ENCODE data around the gene CHD9.

The CHD9 gene

DNA sequence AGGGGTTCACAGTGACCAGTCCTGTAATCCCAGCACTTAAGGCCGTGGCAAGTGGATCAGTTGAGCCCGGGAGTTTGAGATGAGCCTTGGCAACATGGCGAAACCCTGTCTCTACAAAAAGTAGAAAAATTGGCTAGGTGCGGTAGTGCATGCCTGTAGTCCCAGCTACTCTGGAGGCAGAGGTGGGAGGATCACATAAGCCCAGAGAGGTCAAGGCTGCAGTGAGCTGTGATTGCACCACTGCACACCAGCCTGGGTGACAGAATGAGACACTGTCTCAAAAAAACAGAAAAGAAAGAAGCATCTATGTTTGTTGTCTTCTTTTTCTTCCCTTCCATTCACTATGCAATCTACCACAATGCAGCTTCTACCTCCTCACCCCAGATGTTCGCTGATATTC lies 227.5 kb downstream of the CHD9 start (continued):
- TF ChIP-seq, protein P1, sequence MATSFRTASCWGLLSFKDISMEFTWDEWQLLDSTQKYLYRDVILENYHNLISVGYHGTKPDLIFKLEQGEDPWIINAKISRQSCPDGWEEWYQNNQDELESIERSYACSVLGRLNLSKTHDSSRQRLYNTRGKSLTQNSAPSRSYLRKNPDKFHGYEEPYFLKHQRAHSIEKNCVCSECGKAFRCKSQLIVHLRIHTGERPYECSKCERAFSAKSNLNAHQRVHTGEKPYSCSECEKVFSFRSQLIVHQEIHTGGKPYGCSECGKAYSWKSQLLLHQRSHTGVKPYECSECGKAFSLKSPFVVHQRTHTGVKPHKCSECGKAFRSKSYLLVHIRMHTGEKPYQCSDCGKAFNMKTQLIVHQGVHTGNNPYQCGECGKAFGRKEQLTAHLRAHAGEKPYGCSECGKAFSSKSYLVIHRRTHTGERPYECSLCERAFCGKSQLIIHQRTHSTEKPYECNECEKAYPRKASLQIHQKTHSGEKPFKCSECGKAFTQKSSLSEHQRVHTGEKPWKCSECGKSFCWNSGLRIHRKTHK (tag by site-specific recombination; IDR thresholded peaks at IDR 0.05) = no peak
- TF ChIP-seq WT1 (tag by site-specific recombination; IDR thresholded peaks at IDR 0.05) = no peak
- no peak for TF ChIP-seq ZNF830 (tag by site-specific recombination; IDR thresholded peaks at IDR 0.05; ENCODE audit: low read depth)
- TF ChIP-seq, protein P2, sequence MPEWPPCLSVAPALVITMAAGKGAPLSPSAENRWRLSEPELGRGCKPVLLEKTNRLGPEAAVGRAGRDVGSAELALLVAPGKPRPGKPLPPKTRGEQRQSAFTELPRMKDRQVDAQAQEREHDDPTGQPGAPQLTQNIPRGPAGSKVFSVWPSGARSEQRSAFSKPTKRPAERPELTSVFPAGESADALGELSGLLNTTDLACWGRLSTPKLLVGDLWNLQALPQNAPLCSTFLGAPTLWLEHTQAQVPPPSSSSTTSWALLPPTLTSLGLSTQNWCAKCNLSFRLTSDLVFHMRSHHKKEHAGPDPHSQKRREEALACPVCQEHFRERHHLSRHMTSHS (tag by site-specific recombination; IDR thresholded peaks at IDR 0.05) = no peak
- no peak for TF ChIP-seq ZNF626 (tag by site-specific recombination; IDR thresholded peaks at IDR 0.05)
- TF ChIP-seq, protein P3, sequence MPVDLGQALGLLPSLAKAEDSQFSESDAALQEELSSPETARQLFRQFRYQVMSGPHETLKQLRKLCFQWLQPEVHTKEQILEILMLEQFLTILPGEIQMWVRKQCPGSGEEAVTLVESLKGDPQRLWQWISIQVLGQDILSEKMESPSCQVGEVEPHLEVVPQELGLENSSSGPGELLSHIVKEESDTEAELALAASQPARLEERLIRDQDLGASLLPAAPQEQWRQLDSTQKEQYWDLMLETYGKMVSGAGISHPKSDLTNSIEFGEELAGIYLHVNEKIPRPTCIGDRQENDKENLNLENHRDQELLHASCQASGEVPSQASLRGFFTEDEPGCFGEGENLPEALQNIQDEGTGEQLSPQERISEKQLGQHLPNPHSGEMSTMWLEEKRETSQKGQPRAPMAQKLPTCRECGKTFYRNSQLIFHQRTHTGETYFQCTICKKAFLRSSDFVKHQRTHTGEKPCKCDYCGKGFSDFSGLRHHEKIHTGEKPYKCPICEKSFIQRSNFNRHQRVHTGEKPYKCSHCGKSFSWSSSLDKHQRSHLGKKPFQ (tag by site-specific recombination; IDR thresholded peaks at IDR 0.05) = no peak
- no peak for TF ChIP-seq ZNF133 (tag by site-specific recombination; IDR thresholded peaks at IDR 0.05)
- TF ChIP-seq ZNF843 (tag by site-specific recombination; IDR thresholded peaks at IDR 0.05) = no peak
- TF ChIP-seq, protein P4, sequence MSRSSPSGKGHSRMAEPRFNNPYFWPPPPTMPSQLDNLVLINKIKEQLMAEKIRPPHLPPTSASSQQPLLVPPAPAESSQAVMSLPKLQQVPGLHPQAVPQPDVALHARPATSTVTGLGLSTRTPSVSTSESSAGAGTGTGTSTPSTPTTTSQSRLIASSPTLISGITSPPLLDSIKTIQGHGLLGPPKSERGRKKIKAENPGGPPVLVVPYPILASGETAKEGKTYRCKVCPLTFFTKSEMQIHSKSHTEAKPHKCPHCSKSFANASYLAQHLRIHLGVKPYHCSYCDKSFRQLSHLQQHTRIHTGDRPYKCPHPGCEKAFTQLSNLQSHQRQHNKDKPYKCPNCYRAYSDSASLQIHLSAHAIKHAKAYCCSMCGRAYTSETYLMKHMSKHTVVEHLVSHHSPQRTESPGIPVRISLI (tag by site-specific recombination; IDR thresholded peaks at IDR 0.05) = no peak
- TF ChIP-seq ZNF16 (tag by site-specific recombination; IDR thresholded peaks at IDR 0.05; ENCODE audit: low read depth) = no peak
- TF ChIP-seq, protein P5, sequence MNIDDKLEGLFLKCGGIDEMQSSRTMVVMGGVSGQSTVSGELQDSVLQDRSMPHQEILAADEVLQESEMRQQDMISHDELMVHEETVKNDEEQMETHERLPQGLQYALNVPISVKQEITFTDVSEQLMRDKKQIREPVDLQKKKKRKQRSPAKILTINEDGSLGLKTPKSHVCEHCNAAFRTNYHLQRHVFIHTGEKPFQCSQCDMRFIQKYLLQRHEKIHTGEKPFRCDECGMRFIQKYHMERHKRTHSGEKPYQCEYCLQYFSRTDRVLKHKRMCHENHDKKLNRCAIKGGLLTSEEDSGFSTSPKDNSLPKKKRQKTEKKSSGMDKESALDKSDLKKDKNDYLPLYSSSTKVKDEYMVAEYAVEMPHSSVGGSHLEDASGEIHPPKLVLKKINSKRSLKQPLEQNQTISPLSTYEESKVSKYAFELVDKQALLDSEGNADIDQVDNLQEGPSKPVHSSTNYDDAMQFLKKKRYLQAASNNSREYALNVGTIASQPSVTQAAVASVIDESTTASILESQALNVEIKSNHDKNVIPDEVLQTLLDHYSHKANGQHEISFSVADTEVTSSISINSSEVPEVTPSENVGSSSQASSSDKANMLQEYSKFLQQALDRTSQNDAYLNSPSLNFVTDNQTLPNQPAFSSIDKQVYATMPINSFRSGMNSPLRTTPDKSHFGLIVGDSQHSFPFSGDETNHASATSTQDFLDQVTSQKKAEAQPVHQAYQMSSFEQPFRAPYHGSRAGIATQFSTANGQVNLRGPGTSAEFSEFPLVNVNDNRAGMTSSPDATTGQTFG (tag by site-specific recombination; IDR thresholded peaks at IDR 0.05; ENCODE audit: borderline replicate concordance) = no peak

DNA sequence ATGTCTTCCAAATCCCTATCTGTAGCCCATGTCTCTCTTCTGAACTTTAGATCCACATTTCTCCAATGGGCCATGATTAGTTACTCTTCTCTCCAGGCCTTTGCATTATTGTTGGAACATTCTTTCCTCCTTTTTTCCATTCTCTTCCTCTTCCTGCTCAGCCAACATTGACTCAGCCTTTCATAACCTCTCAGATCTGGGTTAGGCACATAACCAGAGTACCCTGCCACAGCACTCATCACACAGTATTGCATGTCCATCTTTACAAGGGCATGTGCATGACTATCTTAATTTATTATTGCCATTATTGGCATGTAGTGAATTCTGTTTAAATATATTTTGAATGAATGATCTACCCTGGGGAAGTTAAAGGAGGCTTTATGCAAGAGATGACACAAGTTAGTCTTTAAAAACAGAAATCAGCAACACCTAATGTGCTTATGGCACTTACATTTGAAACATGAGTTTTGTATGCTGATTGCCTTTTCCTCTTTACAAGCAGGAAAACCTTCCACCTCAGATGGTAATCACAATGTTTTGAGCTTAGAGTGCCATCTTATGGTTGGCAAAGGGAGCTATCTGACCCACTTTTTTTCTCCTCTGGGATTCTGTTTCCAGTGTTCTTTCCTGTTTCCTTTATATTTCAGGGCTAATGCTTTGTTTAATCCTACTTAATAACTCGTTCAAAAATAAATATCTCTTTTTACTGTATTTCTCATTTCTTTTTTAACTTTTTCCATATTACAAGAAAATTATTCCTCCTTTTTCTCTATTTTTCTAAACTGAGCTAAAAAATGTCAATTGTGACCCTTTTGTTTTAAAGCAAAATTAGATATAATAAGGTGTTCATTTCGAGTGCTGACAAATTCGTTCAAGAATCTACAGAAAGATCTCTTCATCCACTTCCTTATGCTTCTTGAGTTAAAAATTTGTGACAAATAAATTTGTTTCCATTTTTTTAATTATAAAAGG lies 228.5 kb downstream of the CHD9 start:
- H3K4me3 ChIP-seq (ENCODE audit: low read depth, low read length) = no peak overlapping the region
- POLR2A ChIA-PET = interaction anchor here (1.6 kb wide), 1 partner anchor 228 kb away, joined by 4 read pairs; the partner anchor contains the start of gene CHD9
- H3K4me1 ChIP-seq (ENCODE audit: control insufficient read depth, insufficient read depth, low read length) = no peaks in the 10 kb centered on the region
- H3K36me3 ChIP-seq (ENCODE audit: control insufficient read depth in 2 of 2, insufficient read depth in 1 of 2, low read length in 2 of 2) = peaks cover 16 to 62% of the 10 kb centered on the region in 2 experiments
- CTCF ChIA-PET = interaction anchor here (0.6 to 2.1 kb wide), 11 partner anchors 9 to 1881 kb away, joined by 3 to 7 read pairs (median 4); partner anchors contain the start of genes CHD9 and CHD9NB
- H3K27ac ChIP-seq (ENCODE audit: extremely low read depth, low read depth, low read length) = no peak overlapping the region
- no peaks in the 10 kb centered on the region for H3K9me3 ChIP-seq (ENCODE audit: control insufficient read depth, insufficient read depth, low read depth, low read length)
- TF ChIP-seq ZNF677 (tag by site-specific recombination; IDR thresholded peaks at IDR 0.05) (no peak), PRDM1 (tag by site-specific recombination; IDR thresholded peaks at IDR 0.05) (0 out of 2 replicates have a peak, but pooled peaks have one; percentile 12), ZNF660 (tag by site-specific recombination; IDR thresholded peaks at IDR 0.05) (0 out of 2 replicates have a peak, but pooled peaks have one; percentile 33), ZNF211 (tag by site-specific recombination; IDR thresholded peaks at IDR 0.05; ENCODE audit: low read depth) (no peak), ZNF621 (tag by site-specific recombination; IDR thresholded peaks at IDR 0.05) (no peak), ZIC2 (tag by site-specific recombination; IDR thresholded peaks at IDR 0.05) (no peak)
- TF ChIP-seq, protein P6, sequence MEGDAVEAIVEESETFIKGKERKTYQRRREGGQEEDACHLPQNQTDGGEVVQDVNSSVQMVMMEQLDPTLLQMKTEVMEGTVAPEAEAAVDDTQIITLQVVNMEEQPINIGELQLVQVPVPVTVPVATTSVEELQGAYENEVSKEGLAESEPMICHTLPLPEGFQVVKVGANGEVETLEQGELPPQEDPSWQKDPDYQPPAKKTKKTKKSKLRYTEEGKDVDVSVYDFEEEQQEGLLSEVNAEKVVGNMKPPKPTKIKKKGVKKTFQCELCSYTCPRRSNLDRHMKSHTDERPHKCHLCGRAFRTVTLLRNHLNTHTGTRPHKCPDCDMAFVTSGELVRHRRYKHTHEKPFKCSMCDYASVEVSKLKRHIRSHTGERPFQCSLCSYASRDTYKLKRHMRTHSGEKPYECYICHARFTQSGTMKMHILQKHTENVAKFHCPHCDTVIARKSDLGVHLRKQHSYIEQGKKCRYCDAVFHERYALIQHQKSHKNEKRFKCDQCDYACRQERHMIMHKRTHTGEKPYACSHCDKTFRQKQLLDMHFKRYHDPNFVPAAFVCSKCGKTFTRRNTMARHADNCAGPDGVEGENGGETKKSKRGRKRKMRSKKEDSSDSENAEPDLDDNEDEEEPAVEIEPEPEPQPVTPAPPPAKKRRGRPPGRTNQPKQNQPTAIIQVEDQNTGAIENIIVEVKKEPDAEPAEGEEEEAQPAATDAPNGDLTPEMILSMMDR (tag by site-specific recombination; IDR thresholded peaks at IDR 0.05) = peak; percentile 27; the same call in 1 of the 2 replicates
- TF ChIP-seq, protein P5 (tag by site-specific recombination; IDR thresholded peaks at IDR 0.05; ENCODE audit: borderline replicate concordance) = no peak
- TF ChIP-seq, protein P7, sequence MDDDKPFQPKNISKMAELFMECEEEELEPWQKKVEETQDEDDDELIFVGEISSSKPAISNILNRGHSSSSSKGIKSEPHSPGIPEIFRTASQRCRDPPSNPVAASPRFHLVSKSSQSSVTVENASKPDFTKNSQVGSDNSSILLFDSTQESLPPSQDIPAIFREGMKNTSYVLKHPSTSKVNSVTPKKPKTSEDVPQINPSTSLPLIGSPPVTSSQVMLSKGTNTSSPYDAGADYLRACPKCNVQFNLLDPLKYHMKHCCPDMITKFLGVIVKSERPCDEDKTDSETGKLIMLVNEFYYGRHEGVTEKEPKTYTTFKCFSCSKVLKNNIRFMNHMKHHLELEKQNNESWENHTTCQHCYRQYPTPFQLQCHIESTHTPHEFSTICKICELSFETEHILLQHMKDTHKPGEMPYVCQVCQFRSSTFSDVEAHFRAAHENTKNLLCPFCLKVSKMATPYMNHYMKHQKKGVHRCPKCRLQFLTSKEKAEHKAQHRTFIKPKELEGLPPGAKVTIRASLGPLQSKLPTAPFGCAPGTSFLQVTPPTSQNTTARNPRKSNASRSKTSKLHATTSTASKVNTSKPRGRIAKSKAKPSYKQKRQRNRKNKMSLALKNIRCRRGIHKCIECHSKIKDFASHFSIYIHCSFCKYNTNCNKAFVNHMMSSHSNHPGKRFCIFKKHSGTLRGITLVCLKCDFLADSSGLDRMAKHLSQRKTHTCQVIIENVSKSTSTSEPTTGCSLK (tag by site-specific recombination; IDR thresholded peaks at IDR 0.05) = no peak

All from HEK293 (cell line).